Kidney (tissue), 14 donors: ENCODE results near the gene ITPA. TPM values are rescaled to one million over a fixed set of nuclear protein-coding genes. Genes with fewer than 3 reads are reported as not detected.
A peak's percentile ranks its signal among the peaks of the same experiment; 100 is the strongest.
"Not testable (repeated sequence)": the region's sequence is repeated elsewhere in the genome, so short reads cannot be mapped to it uniquely, and the experiment has no call there.

Experiments
- DNase-seq, 5 donors: peaks; one replicate each; pipeline ENCODE4 v3.0.0-alpha.2; 2013 to 2020
- FAIRE-seq: peaks from 2 replicates; lab custom pipeline; 2012; peaks lifted over from hg19 to GRCh38; lab: Jason Lieb, UNC
- H3K27ac ChIP-seq, 2 donors: one replicate each; pipeline ENCODE4 v1.7.0; 2013; ENCODE audit warnings: low read depth in 2 of 2, low read length in 2 of 2, inconsistent platforms in 1 of 2
- H3K27me3 ChIP-seq: one replicate; pipeline ENCODE4 v1.7.1; 2013; ENCODE audit warnings: low read length, inconsistent platforms; ENCODE audit not compliant: control insufficient read depth, insufficient read depth
- H3K36me3 ChIP-seq, 3 donors: one replicate each; pipeline versions ENCODE4 v1.7.0 to v1.7.1; 2013; ENCODE audit warnings: low read length in 3 of 3, control low read depth in 1 of 3, inconsistent platforms in 1 of 3; ENCODE audit not compliant: insufficient read depth in 3 of 3, control insufficient read depth in 2 of 3
- H3K4me1 ChIP-seq, 3 donors: one replicate each; pipeline versions ENCODE4 v1.7.0 to v1.7.1; 2013; ENCODE audit warnings: low read length in 3 of 3, inconsistent platforms in 1 of 3, low read depth in 1 of 3; ENCODE audit not compliant: control insufficient read depth in 2 of 3, insufficient read depth in 2 of 3
- H3K4me3 ChIP-seq, 3 donors: one replicate each; pipeline versions ENCODE4 v1.7.0 to v1.8.1; 2013; ENCODE audit warnings: low read length in 3 of 3, control low read depth in 1 of 3, inconsistent platforms in 1 of 3
- H3K9ac ChIP-seq, 3 donors: one replicate each; pipeline versions ENCODE4 v1.7.0 to v1.7.1; 2013; ENCODE audit warnings: low read length in 3 of 3, control low read depth in 1 of 3, inconsistent platforms in 1 of 3
- H3K9me3 ChIP-seq, 3 donors: one replicate each; pipeline versions ENCODE4 v1.7.0 to v1.7.1; 2013; ENCODE audit warnings: low read length in 3 of 3, control low read depth in 1 of 3, inconsistent platforms in 1 of 3; ENCODE audit not compliant: control insufficient read depth in 2 of 3, insufficient read depth in 1 of 3
- intact Hi-C: fragments of 100-400 bp; cut with DNase I; formaldehyde crosslinking; loops from one replicate; pipeline ENCODE4 v1.11.1; 2022
- polyA plus RNA-seq: library from polyadenylated mRNA; stranded (reverse); fragments of 350-450 nt; fragmentation: Illumina TruSeq; extraction: RNeasy Lipid Tissue Mini Kit (QIAGEN cat#74804); gene quantifications from one replicate; pipeline ENCODE4 v1.2.3, GENCODE V29; 2014; ENCODE audit warnings: low read depth, low replicate concordance; ENCODE audit not compliant: insufficient read depth
- total RNA-seq: library from RNA; stranded (reverse); fragmentation: NEBNext Ultra II Directional; extraction: Animal tissue kit (Norgen Biotek cat#: 25700); gene quantifications from one replicate; pipeline ENCODE4 v1.2.1, GENCODE V29; 2021
- TF ChIP-seq, protein P1 (sequence below): IDR thresholded peaks from 3 replicates; pipeline ENCODE4 v1.5.1; 2012; ENCODE audit warnings: mild to moderate bottlenecking, moderate library complexity, borderline replicate concordance; ENCODE audit not compliant: insufficient read depth; ENCODE audit errors: extremely low read depth
- donor health status: control.
- donor health status: control.
- donor health status: control.
- donor health status: control.
- donor health status: control.
- donor health status: DM: yes; HTN: yes; CAD: no.
- donor health status: Normal renal cell carcinoma (clear cell type).

The ITPA gene
- total and polyA plus RNA-seq, 2 donors from 2014 or later = 59.7 to 81.1 TPM

DNA sequence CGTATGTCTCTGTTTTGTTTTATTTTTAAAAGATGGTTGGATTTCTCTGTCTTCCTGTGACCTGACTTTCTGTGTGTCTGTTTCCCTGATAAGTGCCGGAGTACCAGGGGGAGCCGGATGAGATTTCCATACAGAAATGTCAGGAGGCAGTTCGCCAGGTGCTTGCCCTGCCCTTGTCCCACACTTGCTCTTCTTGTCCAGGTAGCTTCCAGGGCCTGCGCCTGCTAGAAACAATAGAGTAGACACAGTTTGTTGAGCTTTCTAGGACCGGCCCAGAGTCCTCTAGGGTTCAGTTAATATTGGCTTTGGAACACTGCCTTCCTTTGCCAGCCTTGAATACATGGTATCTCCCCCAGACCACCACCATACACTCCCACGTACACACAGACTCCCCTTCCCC, 3.9 kb downstream of the ITPA start:
- DNase-seq (no peak), FAIRE-seq (no peak)
- peaks cover 0 to 10% (median 6%) of the 10 kb centered on the region in 3 donors for H3K4me1 ChIP-seq
- intact Hi-C loops = no loop called here
- no peak overlapping the region for H3K4me3 ChIP-seq
- H3K36me3 ChIP-seq = peaks cover 0 to 5% (median 0%) of the 10 kb centered on the region in 3 donors
- H3K27me3 ChIP-seq = no peaks in the 10 kb centered on the region
- TF ChIP-seq, protein P1, sequence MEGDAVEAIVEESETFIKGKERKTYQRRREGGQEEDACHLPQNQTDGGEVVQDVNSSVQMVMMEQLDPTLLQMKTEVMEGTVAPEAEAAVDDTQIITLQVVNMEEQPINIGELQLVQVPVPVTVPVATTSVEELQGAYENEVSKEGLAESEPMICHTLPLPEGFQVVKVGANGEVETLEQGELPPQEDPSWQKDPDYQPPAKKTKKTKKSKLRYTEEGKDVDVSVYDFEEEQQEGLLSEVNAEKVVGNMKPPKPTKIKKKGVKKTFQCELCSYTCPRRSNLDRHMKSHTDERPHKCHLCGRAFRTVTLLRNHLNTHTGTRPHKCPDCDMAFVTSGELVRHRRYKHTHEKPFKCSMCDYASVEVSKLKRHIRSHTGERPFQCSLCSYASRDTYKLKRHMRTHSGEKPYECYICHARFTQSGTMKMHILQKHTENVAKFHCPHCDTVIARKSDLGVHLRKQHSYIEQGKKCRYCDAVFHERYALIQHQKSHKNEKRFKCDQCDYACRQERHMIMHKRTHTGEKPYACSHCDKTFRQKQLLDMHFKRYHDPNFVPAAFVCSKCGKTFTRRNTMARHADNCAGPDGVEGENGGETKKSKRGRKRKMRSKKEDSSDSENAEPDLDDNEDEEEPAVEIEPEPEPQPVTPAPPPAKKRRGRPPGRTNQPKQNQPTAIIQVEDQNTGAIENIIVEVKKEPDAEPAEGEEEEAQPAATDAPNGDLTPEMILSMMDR = no peak
- no peak overlapping the region for H3K27ac ChIP-seq
- no peak overlapping the region for H3K9ac ChIP-seq
- no peaks in the 10 kb centered on the region for H3K9me3 ChIP-seq

DNA sequence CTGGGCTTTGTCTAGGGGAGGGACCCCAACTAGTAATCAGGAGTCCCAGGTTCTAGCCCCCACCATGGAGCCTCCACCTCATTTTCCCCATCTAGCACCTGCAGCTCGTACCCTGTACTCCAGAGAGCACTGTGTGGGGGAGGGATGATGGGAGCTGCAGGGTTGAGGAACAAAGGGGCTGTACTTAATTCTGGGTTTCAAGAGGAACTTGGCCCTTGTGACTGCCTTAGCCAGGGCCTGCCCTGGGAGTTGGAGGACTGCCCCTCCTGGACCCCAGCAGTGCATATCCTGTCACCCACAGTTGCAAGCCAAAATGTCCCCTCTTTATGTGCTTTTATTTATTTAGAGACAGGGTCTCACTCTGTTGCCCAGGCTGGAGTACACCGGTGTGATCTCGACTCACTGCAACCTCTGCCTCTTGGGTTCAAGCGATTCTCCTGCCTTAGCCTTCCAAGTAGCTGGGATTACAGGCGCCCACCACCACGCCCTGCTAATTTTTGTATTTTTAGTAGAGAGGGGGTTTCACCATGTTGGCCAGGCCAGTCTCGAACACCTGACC, 6.1 kb downstream of the ITPA start:
- H3K4me1 ChIP-seq, H3K4me3 ChIP-seq, H3K27ac ChIP-seq, intact Hi-C loops, H3K36me3 ChIP-seq, H3K9me3 ChIP-seq, FAIRE-seq, DNase-seq, H3K9ac ChIP-seq, H3K27me3 ChIP-seq: not testable (repeated sequence)

- intact Hi-C loops = no loop called here
- Histone ChIP-seq H3K27ac (no peak overlapping the region), H3K9ac (peak overlapping the region in 1 of 3 donors; percentile 34), H3K9me3 (no peaks in the 10 kb centered on the region), H3K4me1 (peaks cover 0 to 5% (median 0%) of the 10 kb centered on the region in 3 donors), H3K4me3 (no peak overlapping the region), H3K36me3 (peaks cover 0 to 23% (median 0%) of the 10 kb centered on the region in 3 donors), H3K27me3 (no peaks in the 10 kb centered on the region)
- peak; percentile 48 to 87 (median 59) for DNase-seq
- TF ChIP-seq, protein P1 = peak; percentile 86
- FAIRE-seq = no peak
These were observed 9.2 kb downstream of the ITPA start for GRCh38 chr20:3218307-3218988.

- no peaks in the 10 kb centered on the region for H3K9me3 ChIP-seq
- H3K36me3 ChIP-seq = peaks cover 0 to 18% (median 0%) of the 10 kb centered on the region in 3 donors
- H3K9ac ChIP-seq = no peak overlapping the region
- DNase-seq (peak in 1 of 5 donors; percentile 77), FAIRE-seq (no peak)
- intact Hi-C loops = no loop called here
- TF ChIP-seq, protein P1 = no peak
- H3K27ac ChIP-seq = no peak overlapping the region
- H3K4me3 ChIP-seq = no peak overlapping the region
- H3K27me3 ChIP-seq = no peaks in the 10 kb centered on the region
- H3K4me1 ChIP-seq = peaks cover 0 to 5% (median 0%) of the 10 kb centered on the region in 3 donors
These were observed 12.3 kb downstream of the ITPA start for GRCh38 chr20:3221398-3222226.
